ENCODE data around the gene GPR141. TPM values are rescaled to one million over a fixed set of nuclear protein-coding genes. Genes with fewer than 3 reads are reported as not detected.

Gene GPR141
- total and polyA plus RNA-seq, 2 experiments from 2014 or later = not detected

DNA sequence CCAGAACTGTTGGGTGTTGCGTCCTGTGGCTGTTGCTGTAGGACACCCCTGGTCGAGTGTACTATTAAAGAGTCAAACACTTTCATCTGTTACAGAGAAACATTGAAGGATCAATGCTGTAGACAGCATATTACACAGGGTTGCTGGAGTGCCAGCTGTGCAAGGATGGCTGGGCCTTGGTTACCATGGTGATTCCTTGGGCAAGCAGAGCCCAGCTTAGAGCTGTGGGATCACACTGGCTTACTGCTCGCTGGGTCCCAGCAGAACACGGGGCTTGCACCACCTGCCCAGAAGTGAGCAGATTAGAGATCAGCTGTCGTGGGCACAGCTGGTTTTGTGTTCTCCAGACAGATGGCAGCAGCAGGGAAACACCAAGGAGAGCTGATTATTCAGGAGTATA lies 76.0 kb downstream of the GPR141 start:
- Histone ChIP-seq H3K9me3 (ENCODE audit: low read depth) (no peaks in the 10 kb centered on the region), H3K4me1 (ENCODE audit: insufficient read depth) (no peaks in the 10 kb centered on the region), H3K4me3 (no peak overlapping the region), H3K27me3 (replicated peaks; ENCODE audit: insufficient read depth) (no peaks in the 10 kb centered on the region), H3K79me2 (ENCODE audit: insufficient read depth) (no peaks in the 10 kb centered on the region), H3K9ac (no peak overlapping the region), H3K36me3 (ENCODE audit: low read depth) (no peaks in the 10 kb centered on the region), H3K9me2 (ENCODE audit: insufficient read depth) (no peaks in the 10 kb centered on the region), H3K4me2 (ENCODE audit: unreplicated experiment) (no peak overlapping the region), H2AFZ (no peak overlapping the region), H3K27ac (no peak overlapping the region), H4K20me1 (ENCODE audit: insufficient read depth) (no peaks in the 10 kb centered on the region), H3F3A (ENCODE audit: insufficient read depth) (no peaks in the 10 kb centered on the region)
- WGBS, 2 experiments (ENCODE audit: low coverage in 1 of 2, low lambda C conversion rate in 2 of 2, missing lambda C conversion rate in 2 of 2) = 5 to 12% methylated on average over 5 of the region's 5 CpGs
- no peak for DNase-seq
- no peak for TF ChIP-seq EZH2phosphoT487 (IDR thresholded peaks at IDR 0.05; ENCODE audit: insufficient read depth, low read depth)
- no peak for TF ChIP-seq EZH2 (IDR thresholded peaks at IDR 0.05; ENCODE audit: insufficient read depth, poor library complexity, severe bottlenecking)
- in situ Hi-C loops (cut with MboI) = no loop called here

DNA sequence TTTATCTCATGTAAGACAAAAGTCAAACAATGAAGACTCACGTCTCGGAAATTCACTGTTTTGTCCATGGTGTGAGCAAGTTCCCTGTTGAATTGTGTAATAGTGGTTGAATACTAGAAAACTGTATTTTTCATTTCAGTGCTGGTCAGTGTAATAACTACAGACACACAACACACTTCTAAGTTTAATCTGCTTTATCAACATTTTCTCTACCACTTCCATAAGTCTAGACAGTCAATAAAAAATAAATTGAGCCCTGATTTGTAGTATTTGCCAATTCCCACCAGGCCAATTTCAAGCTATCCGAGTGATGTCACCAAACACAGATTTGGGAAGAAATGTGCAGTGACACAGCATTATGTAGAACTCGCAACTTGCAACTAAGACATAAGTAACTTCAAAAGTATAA lies 81.9 kb downstream of the GPR141 start:
- Histone ChIP-seq H2AFZ (no peak overlapping the region), H3K79me2 (ENCODE audit: insufficient read depth) (no peaks in the 10 kb centered on the region), H3K4me3 (no peak overlapping the region), H3K4me2 (ENCODE audit: unreplicated experiment) (no peak overlapping the region), H3K27ac (no peak overlapping the region), H4K20me1 (ENCODE audit: insufficient read depth) (no peaks in the 10 kb centered on the region), H3K9me3 (ENCODE audit: low read depth) (no peaks in the 10 kb centered on the region), H3K4me1 (ENCODE audit: insufficient read depth) (no peaks in the 10 kb centered on the region), H3K36me3 (ENCODE audit: low read depth) (no peaks in the 10 kb centered on the region), H3K9ac (no peak overlapping the region), H3K9me2 (ENCODE audit: insufficient read depth) (no peaks in the 10 kb centered on the region), H3F3A (ENCODE audit: insufficient read depth) (no peaks in the 10 kb centered on the region), H3K27me3 (replicated peaks; ENCODE audit: insufficient read depth) (no peaks in the 10 kb centered on the region)
- 36 to 53% methylated on average over 4 of the region's 4 CpGs for WGBS, 2 experiments (ENCODE audit: low coverage in 1 of 2, low lambda C conversion rate in 2 of 2, missing lambda C conversion rate in 2 of 2)
- in situ Hi-C loops (cut with MboI) = no loop called here
- no peak for DNase-seq
- TF ChIP-seq EZH2 (IDR thresholded peaks at IDR 0.05; ENCODE audit: insufficient read depth, poor library complexity, severe bottlenecking) = no peak

DNA sequence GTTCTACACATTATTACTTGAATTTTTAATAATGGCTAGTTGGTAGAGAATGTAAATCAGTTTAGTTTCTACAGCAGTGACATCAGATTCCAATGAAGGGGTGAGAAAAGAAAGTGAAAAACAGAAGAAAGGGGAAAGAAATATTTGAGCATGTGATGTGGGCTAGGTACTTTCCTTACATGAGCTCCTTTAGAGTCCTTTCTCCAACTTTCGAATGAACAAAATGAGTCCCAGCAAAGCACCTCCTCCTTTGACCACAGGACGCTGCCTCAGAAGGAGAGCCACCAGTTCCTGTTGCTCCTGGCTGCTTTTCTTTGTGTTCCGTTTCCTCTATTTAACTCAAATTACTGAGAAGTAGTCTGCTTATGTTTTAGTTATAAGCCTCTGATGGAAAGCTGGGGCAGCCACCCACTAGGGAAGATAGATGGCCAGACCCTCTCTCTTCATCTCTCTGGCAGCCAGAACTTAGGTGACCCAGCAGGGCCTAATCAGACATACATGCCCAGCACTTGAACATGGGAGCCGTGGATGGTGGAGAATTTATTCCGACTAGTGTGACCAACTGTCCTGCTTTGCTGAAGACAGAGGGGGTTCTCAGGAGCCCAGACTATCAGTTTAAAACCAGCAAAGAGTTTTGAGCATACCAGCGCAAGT lies 82.4 kb downstream of the GPR141 start:
- no peak overlapping the region for H3K4me3 ChIP-seq
- TF ChIP-seq EZH2phosphoT487 (IDR thresholded peaks at IDR 0.05; ENCODE audit: insufficient read depth, low read depth) (no peak), EZH2 (IDR thresholded peaks at IDR 0.05; ENCODE audit: insufficient read depth, poor library complexity, severe bottlenecking) (no peak)
- in situ Hi-C loops (cut with MboI) = no loop called here
- no peaks in the 10 kb centered on the region for H3K27me3 ChIP-seq (replicated peaks; ENCODE audit: insufficient read depth)
- no peaks in the 10 kb centered on the region for H3K79me2 ChIP-seq (ENCODE audit: insufficient read depth)
- H3K9me2 ChIP-seq (ENCODE audit: insufficient read depth) = no peaks in the 10 kb centered on the region
- no peak overlapping the region for H3K9ac ChIP-seq
- no peak overlapping the region for H3K4me2 ChIP-seq (ENCODE audit: unreplicated experiment)
- no peaks in the 10 kb centered on the region for H3F3A ChIP-seq (ENCODE audit: insufficient read depth)
- H3K9me3 ChIP-seq (ENCODE audit: low read depth) = no peaks in the 10 kb centered on the region
- H2AFZ ChIP-seq = no peak overlapping the region
- no peaks in the 10 kb centered on the region for H4K20me1 ChIP-seq (ENCODE audit: insufficient read depth)
- WGBS, 2 experiments (ENCODE audit: low coverage in 1 of 2, low lambda C conversion rate in 2 of 2, missing lambda C conversion rate in 2 of 2) = 31 to 37% methylated on average over 6 of the region's 6 CpGs
- no peaks in the 10 kb centered on the region for H3K4me1 ChIP-seq (ENCODE audit: insufficient read depth)
- DNase-seq = no peak
- H3K27ac ChIP-seq = no peak overlapping the region
- H3K36me3 ChIP-seq (ENCODE audit: low read depth) = no peaks in the 10 kb centered on the region

DNA sequence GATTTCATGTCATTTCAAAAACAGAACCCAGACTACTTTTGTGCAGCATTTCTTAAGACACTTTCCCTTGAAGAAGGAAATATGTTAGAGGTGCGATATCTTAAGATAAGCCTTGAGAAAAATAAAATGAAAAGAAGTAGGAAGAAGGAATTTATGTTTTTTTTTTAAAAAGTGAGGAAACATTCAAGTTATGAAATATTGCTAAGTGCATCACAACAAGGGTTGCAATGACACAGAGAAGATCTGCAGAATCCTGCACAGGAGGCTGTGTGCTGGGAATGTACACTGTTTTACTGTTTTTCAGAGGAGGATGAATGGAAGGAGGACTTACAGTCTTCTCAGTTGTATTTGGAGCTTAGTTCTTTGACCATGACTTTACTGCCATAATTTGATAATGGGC lies 85.0 kb downstream of the GPR141 start:
- H3K79me2 ChIP-seq (ENCODE audit: insufficient read depth) = no peaks in the 10 kb centered on the region
- H3F3A ChIP-seq (ENCODE audit: insufficient read depth) = no peaks in the 10 kb centered on the region
- H2AFZ ChIP-seq = no peak overlapping the region
- in situ Hi-C loops (cut with MboI) = no loop called here
- WGBS, 2 experiments (ENCODE audit: low coverage in 1 of 2, low lambda C conversion rate in 2 of 2, missing lambda C conversion rate in 2 of 2) = 25 to 31% methylated on average over 1 of the region's 1 CpG
- no peaks in the 10 kb centered on the region for H3K4me1 ChIP-seq (ENCODE audit: insufficient read depth)
- DNase-seq = no peak
- TF ChIP-seq EZH2phosphoT487 (IDR thresholded peaks at IDR 0.05; ENCODE audit: insufficient read depth, low read depth) (no peak), EZH2 (IDR thresholded peaks at IDR 0.05; ENCODE audit: insufficient read depth, poor library complexity, severe bottlenecking) (no peak)
- H3K36me3 ChIP-seq (ENCODE audit: low read depth) = no peaks in the 10 kb centered on the region
- H4K20me1 ChIP-seq (ENCODE audit: insufficient read depth) = no peaks in the 10 kb centered on the region
- H3K9me3 ChIP-seq (ENCODE audit: low read depth) = no peaks in the 10 kb centered on the region
- H3K27ac ChIP-seq = no peak overlapping the region
- no peak overlapping the region for H3K4me3 ChIP-seq
- H3K27me3 ChIP-seq (replicated peaks; ENCODE audit: insufficient read depth) = no peaks in the 10 kb centered on the region
- no peaks in the 10 kb centered on the region for H3K9me2 ChIP-seq (ENCODE audit: insufficient read depth)
- no peak overlapping the region for H3K4me2 ChIP-seq (ENCODE audit: unreplicated experiment)
- no peak overlapping the region for H3K9ac ChIP-seq

DNA sequence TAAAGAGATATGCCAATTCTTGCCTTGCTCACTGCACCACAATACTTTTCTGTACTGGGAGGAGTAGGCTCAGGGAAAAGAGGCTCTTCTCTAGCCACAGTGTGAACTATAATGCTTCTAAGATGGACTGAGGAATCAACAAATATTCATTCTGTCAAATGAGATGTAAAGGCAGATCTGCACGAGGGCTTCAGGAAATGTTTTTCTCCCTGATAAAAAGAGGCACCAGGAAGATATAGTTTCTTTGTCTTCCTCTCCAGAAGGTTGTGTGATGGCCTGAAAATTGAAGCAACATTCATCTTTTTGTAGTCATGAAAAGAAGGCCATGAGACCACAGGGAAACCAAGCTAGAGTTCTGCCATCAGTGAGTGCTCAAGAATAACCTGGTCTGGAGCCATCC lies 85.7 kb downstream of the GPR141 start:
- Histone ChIP-seq H3K4me1 (ENCODE audit: insufficient read depth) (no peaks in the 10 kb centered on the region), H3K4me3 (no peak overlapping the region), H3K79me2 (ENCODE audit: insufficient read depth) (no peaks in the 10 kb centered on the region), H2AFZ (no peak overlapping the region), H3K36me3 (ENCODE audit: low read depth) (no peaks in the 10 kb centered on the region), H3K27ac (no peak overlapping the region), H4K20me1 (ENCODE audit: insufficient read depth) (no peaks in the 10 kb centered on the region), H3K9ac (no peak overlapping the region), H3F3A (ENCODE audit: insufficient read depth) (no peaks in the 10 kb centered on the region), H3K27me3 (replicated peaks; ENCODE audit: insufficient read depth) (no peaks in the 10 kb centered on the region), H3K4me2 (ENCODE audit: unreplicated experiment) (no peak overlapping the region), H3K9me2 (ENCODE audit: insufficient read depth) (no peaks in the 10 kb centered on the region), H3K9me3 (ENCODE audit: low read depth) (no peaks in the 10 kb centered on the region)
- 0% methylated on average over 1 of the region's 1 CpG for WGBS, 2 experiments (ENCODE audit: low coverage in 1 of 2, low lambda C conversion rate in 2 of 2, missing lambda C conversion rate in 2 of 2)
- in situ Hi-C loops (cut with MboI) = no loop called here
- TF ChIP-seq EZH2phosphoT487 (IDR thresholded peaks at IDR 0.05; ENCODE audit: insufficient read depth, low read depth) = no peak
- TF ChIP-seq EZH2 (IDR thresholded peaks at IDR 0.05; ENCODE audit: insufficient read depth, poor library complexity, severe bottlenecking) = no peak
- no peak for DNase-seq
